Left cardiac atrium (tissue), 4 donors: ENCODE measurements around the gene ARF6. TPM values are rescaled to one million over a fixed set of nuclear protein-coding genes. Genes with fewer than 3 reads are reported as not detected.
"Not testable (repeated sequence)": the region's sequence is repeated elsewhere in the genome, so short reads cannot be mapped to it uniquely, and the experiment has no call there.

ENCODE experiments used
- ATAC-seq, 2 donors: fragments of 200-7000 bp; cut with Tn5 transposase; one replicate each; pipeline ENCODE4 v1.9.1; 2020; ENCODE audit warnings: mild to moderate bottlenecking in 2 of 2, moderate library complexity in 2 of 2
- DNase-seq: peaks from one replicate; pipeline ENCODE4 v3.0.0-alpha.2; 2020
- intact Hi-C, 2 donors: fragments of 100-400 bp; cut with DNase I; formaldehyde crosslinking; loops; one replicate each; pipeline versions ENCODE4 v1.14.1 to v1.15.1; 2022 to 2023
- total RNA-seq, 2 donors: library from RNA; stranded (reverse); fragmentation: NEBNext Ultra II Directional; extraction: Animal tissue kit (Norgen Biotek cat#: 25700); gene quantifications; one replicate each; pipeline ENCODE4 v1.2.1, GENCODE V29; 2021
- donor health status: DM: no; HTN: yes; CAD: no.
- donor health status: DM: no; HTN: yes; CAD: no; lungs with severe emphysema.
- donor health status: DM: yes; HTN: yes; CAD: no.
- donor health status: Dilated cardiomyopathy.

Gene ARF6
- total RNA-seq, 2 donors from 2014 or later = 28.6 to 38.0 TPM

- ATAC-seq (no peak), DNase-seq (no peak)
- intact Hi-C loops = no loop called here
Observed at GRCh38 chr14:49870908-49871307, 22.0 kb upstream of the ARF6 start.

GRCh38 chr14:49873548-49873947 lies 19.3 kb upstream of the ARF6 start:
- DNase-seq, ATAC-seq, intact Hi-C loops: not testable (repeated sequence)

GRCh38 chr14:49875640-49876198 lies 17.2 kb upstream of the ARF6 start:
- DNase-seq (no peak), ATAC-seq (no peak)
- intact Hi-C loops = no loop called here

- DNase-seq (no peak), ATAC-seq (no peak)
- intact Hi-C loops = no loop called here
Observed at GRCh38 chr14:49876563-49877127, 16.2 kb upstream of the ARF6 start.

- peak; percentile 72 to 85 for ATAC-seq
- DNase-seq = no peak
- intact Hi-C loops = loop anchor here (5.0 kb wide), 1 partner anchor 223 kb away; no protein-coding TSS in a partner anchor
Observed at GRCh38 chr14:49879646-49880204, 13.2 kb upstream of the ARF6 start.

- ATAC-seq = peak in 1 of 2 donors; percentile 37
- no peak for DNase-seq
- intact Hi-C loops = loop anchor here (5.0 kb wide), 1 partner anchor 222 kb away; no protein-coding TSS in a partner anchor
Observed at GRCh38 chr14:49880267-49881064, 12.4 kb upstream of the ARF6 start.

- intact Hi-C loops = loop anchor here (5.0 kb wide), 1 partner anchor 221 kb away; no protein-coding TSS in a partner anchor
- ATAC-seq (no peak), DNase-seq (no peak)
Observed at GRCh38 chr14:49881350-49882001, 11.4 kb upstream of the ARF6 start.

- intact Hi-C loops = loop anchor here (5.0 kb wide), 1 partner anchor 219 kb away; no protein-coding TSS in a partner anchor
- no peak for DNase-seq
- no peak for ATAC-seq
Observed at GRCh38 chr14:49882826-49883694, 9.8 kb upstream of the ARF6 start.

GRCh38 chr14:49886523-49886922 lies 6.4 kb upstream of the ARF6 start:
- intact Hi-C loops = no loop called here
- no peak for DNase-seq
- no peak for ATAC-seq

- no peak for DNase-seq
Observed at GRCh38 chr14:49888293-49888692, 4.6 kb upstream of the ARF6 start.

GRCh38 chr14:49892301-49892635 lies 614 bp upstream of the ARF6 start:
- ATAC-seq (peak; percentile 71 to 76), DNase-seq (peak; percentile 73)
- intact Hi-C loops = loop anchor here in 1 of 2 donors (5.0 kb wide), 1 partner anchor 110 kb away; no protein-coding TSS in a partner anchor

More at GRCh38 chr14:49888293-49888692, 4.6 kb upstream of the ARF6 start:
- ATAC-seq = no peak
- intact Hi-C loops = no loop called here

- DNase-seq = peak; percentile 72
- intact Hi-C loops = loop anchor here in 1 of 2 donors (5.0 kb wide), 1 partner anchor 109 kb away; no protein-coding TSS in a partner anchor
- peak; percentile 62 to 83 for ATAC-seq
Observed at GRCh38 chr14:49893309-49894213, 679 bp downstream of the ARF6 start.

GRCh38 chr14:49894214-49895107 lies 1.6 kb downstream of the ARF6 start:
- DNase-seq, ATAC-seq: not testable (repeated sequence)
- intact Hi-C loops = loop anchor here in 1 of 2 donors (5.0 kb wide), 1 partner anchor 108 kb away; no protein-coding TSS in a partner anchor

- intact Hi-C loops = no loop called here
- DNase-seq (no peak), ATAC-seq (no peak)
Observed at GRCh38 chr14:49895480-49895879, 2.6 kb downstream of the ARF6 start.

GRCh38 chr14:49896272-49896671 lies 3.4 kb downstream of the ARF6 start:
- DNase-seq, intact Hi-C loops, ATAC-seq: not testable (repeated sequence)

- intact Hi-C loops = no loop called here
Observed at GRCh38 chr14:49896966-49897365, 4.1 kb downstream of the ARF6 start.

More at GRCh38 chr14:49896966-49897365, 4.1 kb downstream of the ARF6 start:
- no peak for DNase-seq
- ATAC-seq = no peak
